Adipocyte (in vitro differentiated cells): Measurements from ENCODE around the gene TIMP2.

Source experiments
- DNase-seq: peaks from one replicate; pipeline ENCODE4 v3.0.0-alpha.2; 2015; ENCODE audit warnings: low read depth
- H3K27me3 ChIP-seq: replicated peaks from 2 replicates; pipeline ENCODE4 v1.7.0; 2013; ENCODE audit warnings: mild to moderate bottlenecking, low read length, moderate library complexity; ENCODE audit not compliant: control insufficient read depth, insufficient read depth
- H3K36me3 ChIP-seq: 2 replicates; pipeline ENCODE4 v1.7.0; 2013; ENCODE audit warnings: low read length, mild to moderate bottlenecking, moderate library complexity; ENCODE audit not compliant: control insufficient read depth, insufficient read depth, severe bottlenecking
- H3K4me1 ChIP-seq: 2 replicates; pipeline ENCODE4 v1.7.0; 2013; ENCODE audit warnings: mild to moderate bottlenecking, low read length, moderate library complexity; ENCODE audit not compliant: control insufficient read depth, insufficient read depth
- H3K4me3 ChIP-seq: 2 replicates; pipeline ENCODE4 v1.7.0; 2013; ENCODE audit warnings: mild to moderate bottlenecking, low read length, moderate library complexity
- H3K9ac ChIP-seq: 2 replicates; pipeline ENCODE4 v1.7.0; 2013; ENCODE audit warnings: mild to moderate bottlenecking, low read length, moderate library complexity
- H3K9me3 ChIP-seq: 2 replicates; pipeline ENCODE4 v1.7.0; 2013; ENCODE audit warnings: mild to moderate bottlenecking, low read length, moderate library complexity; ENCODE audit not compliant: control insufficient read depth

TIMP2 gene

GRCh38 chr17:78901806-78902205 is 23.4 kb downstream of the TIMP2 start:
- Histone ChIP-seq H3K36me3 (peaks cover 27% of the 10 kb centered on the region), H3K9me3 (no peaks in the 10 kb centered on the region), H3K27me3 (no peaks in the 10 kb centered on the region), H3K4me3 (no peak overlapping the region), H3K9ac (no peak overlapping the region), H3K4me1 (peaks cover 45% of the 10 kb centered on the region)
- DNase-seq, result no peak

- Histone ChIP-seq H3K36me3 (peaks cover 27% of the 10 kb centered on the region), H3K27me3 (no peaks in the 10 kb centered on the region), H3K4me1 (peaks cover 54% of the 10 kb centered on the region), H3K9ac (no peak overlapping the region), H3K9me3 (no peaks in the 10 kb centered on the region), H3K4me3 (no peak overlapping the region)
- DNase-seq, result no peak
Measured at GRCh38 chr17:78900816-78901215, 24.4 kb downstream of the TIMP2 start.

DNA sequence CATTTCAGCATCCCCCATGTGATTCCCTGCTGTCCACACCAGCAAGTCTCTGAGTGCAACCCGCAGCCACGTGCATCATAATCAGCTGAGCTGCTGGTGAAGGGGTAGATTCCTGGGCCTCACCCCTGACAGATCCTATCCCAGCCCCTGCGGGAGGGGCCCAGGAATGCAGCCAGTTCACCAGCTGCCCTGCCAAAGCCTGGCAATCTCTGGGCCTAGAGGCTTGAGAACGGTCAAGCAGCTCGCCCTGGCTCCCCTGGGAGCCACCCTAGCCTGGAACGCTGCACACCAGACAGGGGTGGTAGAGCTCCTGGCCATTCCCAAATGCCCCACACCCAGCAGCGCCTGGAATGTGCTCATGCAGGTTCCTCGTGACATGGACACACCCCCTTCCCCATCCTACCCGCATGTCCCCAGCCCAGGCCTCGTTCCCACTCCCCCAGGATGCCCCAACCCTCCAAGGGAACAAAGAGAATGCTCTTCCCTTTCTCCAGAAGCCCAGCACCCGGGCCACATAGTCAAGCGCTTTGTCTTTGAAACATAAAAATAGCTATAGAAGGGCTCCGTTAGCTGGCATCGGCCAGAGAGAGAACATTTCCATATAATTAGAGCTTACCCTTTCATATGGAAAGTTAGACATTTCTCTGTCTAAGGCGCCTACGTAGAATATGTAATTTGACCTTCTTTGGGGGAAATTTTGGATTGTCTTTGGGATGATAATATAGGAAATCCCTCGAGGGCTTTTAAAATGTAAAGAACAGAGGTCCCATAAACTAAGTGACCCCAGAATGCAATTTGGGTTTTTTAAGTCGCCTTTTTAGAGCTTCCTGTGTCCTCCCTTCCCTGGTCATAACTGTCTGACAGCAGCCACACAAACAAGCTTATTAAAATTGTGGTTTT is 25.6 kb downstream of the TIMP2 start:
- no peak for DNase-seq
- no peak overlapping the region for H3K4me3 ChIP-seq
- H3K9me3 ChIP-seq, result no peaks in the 10 kb centered on the region
- no peaks in the 10 kb centered on the region for H3K27me3 ChIP-seq
- H3K36me3 ChIP-seq, result peaks cover 27% of the 10 kb centered on the region
- no peak overlapping the region for H3K9ac ChIP-seq
- H3K4me1 ChIP-seq, result peaks cover 66% of the 10 kb centered on the region

- DNase-seq, result no peak
- Histone ChIP-seq H3K36me3 (peaks cover 24% of the 10 kb centered on the region), H3K9ac (no peak overlapping the region), H3K4me1 (peaks cover 65% of the 10 kb centered on the region), H3K9me3 (no peaks in the 10 kb centered on the region), H3K27me3 (no peaks in the 10 kb centered on the region), H3K4me3 (no peak overlapping the region)
Measured at GRCh38 chr17:78898947-78899346, 26.2 kb downstream of the TIMP2 start.

- Histone ChIP-seq H3K9me3 (no peaks in the 10 kb centered on the region), H3K4me3 (no peak overlapping the region), H3K36me3 (peaks cover 24% of the 10 kb centered on the region), H3K9ac (peak overlapping the region; percentile 40), H3K4me1 (peaks cover 64% of the 10 kb centered on the region), H3K27me3 (no peaks in the 10 kb centered on the region)
- DNase-seq, result no peak
Measured at GRCh38 chr17:78898075-78898836, 26.9 kb downstream of the TIMP2 start.

DNA sequence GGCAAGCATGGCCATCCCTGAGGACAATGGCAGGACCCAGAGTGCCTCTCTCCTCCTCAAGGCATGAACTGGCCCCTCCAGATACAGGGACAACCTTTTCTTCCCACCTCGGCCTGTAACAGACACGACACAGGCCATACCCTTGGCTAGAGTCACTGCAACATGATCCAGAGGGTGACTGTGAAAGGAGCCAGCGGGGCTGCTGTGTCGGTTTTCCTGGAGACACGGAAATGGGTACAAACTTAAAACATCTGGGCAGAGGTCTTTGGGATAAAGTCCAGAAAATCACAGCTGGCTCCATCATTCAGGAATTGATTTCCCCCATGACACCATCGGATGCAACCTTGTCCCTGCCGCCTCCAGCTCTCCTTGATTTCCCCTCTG is 27.5 kb downstream of the TIMP2 start:
- H3K4me3 ChIP-seq, result no peak overlapping the region
- H3K36me3 ChIP-seq, result peaks cover 30% of the 10 kb centered on the region
- H3K27me3 ChIP-seq, result no peaks in the 10 kb centered on the region
- peaks cover 60% of the 10 kb centered on the region for H3K4me1 ChIP-seq
- H3K9ac ChIP-seq, result peak overlapping the region; percentile 40
- DNase-seq, result no peak
- H3K9me3 ChIP-seq, result no peaks in the 10 kb centered on the region

DNA sequence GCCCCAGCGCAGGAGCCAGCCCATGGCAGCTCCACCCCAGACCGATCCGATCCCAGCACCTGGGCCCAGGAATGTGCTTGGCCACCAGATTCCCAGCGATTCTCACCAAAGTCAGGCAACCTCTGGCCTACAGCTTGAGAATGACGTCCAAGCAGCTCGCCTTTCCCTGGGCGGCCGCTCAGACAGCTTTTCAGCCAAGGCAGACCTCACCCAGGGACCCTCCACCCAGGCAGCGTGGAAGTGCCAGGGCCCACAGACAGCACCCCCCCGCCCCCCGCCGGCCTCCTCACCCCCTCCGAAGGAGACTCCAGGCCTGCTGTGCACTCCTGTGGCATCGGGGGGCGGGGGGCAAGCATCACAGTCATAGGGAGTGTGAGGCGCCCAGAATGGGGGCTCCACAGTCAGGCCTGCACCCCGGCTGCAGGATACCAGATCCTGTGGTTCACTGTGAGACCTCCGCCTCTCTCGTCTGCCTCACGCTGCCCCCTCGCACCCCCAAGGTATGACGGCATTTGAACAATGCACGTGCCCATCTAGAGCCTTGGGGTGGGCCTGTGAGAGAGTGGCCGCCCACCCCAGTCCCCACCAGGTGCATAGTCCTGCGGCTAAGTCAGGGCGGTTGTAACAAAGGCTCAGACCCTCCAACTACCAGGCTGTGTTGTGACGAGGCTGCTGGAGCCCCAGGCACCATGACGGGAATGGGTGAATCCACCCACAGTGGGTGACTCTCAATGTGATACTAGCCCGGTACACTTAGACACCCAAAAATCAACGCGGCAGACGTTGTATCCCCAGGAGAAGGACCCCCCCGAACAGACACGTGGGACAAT is 28.1 kb downstream of the TIMP2 start:
- Histone ChIP-seq H3K4me1 (peaks cover 62% of the 10 kb centered on the region), H3K27me3 (no peaks in the 10 kb centered on the region)

DNA sequence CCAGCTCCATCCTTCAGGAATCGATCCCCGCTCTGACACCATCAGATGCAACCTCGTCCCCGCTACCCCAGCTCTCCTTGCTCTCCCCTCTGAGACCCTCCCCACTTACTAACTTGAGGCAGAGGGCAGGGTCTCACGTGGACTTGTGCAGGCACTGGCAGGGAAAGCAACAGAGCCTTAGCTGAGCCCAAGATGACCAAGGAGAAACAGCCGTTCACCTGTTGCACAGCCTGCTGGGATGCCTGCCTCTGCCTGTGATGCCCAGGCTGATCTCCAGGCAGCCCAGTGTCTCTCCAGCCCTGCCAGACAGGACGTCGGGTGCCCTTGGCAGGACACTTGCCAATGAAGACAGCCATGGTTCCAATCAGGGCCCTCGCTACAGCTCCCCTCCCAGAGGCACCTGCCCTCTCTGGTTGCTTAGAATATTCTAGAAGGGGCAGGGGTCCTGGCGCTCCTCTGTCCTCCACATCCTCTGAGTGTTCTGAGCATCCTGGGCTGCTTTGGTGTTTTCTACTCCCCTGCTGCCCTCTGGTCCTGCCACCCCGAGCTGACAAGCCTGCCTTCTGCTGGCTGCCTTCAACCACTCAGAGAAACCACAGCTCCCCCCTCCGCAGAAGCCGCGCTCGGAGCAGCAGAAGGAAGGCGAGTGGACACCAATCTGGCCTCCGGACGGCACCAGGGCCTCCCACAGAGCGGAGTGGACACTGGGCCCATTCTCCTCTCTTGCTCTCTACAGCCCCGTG is 28.9 kb downstream of the TIMP2 start:
- no peak for DNase-seq
- peaks cover 33% of the 10 kb centered on the region for H3K36me3 ChIP-seq

More for the DNA sequence above, 28.1 kb downstream of the TIMP2 start:
- DNase-seq, result no peak
- H3K4me3 ChIP-seq, result peak overlapping the region; percentile 24
- no peaks in the 10 kb centered on the region for H3K9me3 ChIP-seq
- peaks cover 34% of the 10 kb centered on the region for H3K36me3 ChIP-seq
- H3K9ac ChIP-seq, result peak overlapping the region; percentile 60

GRCh38 chr17:78895322-78895721 is 29.9 kb downstream of the TIMP2 start:
- H3K4me1 ChIP-seq, result peaks cover 64% of the 10 kb centered on the region
- H3K9me3 ChIP-seq, result no peaks in the 10 kb centered on the region
- peaks cover 27% of the 10 kb centered on the region for H3K36me3 ChIP-seq
- peak overlapping the region; percentile 47 for H3K9ac ChIP-seq
- DNase-seq, result no peak
- H3K4me3 ChIP-seq, result peak overlapping the region; percentile 21
- no peaks in the 10 kb centered on the region for H3K27me3 ChIP-seq

More for the DNA sequence above, 28.9 kb downstream of the TIMP2 start:
- Histone ChIP-seq H3K4me3 (peak overlapping the region; percentile 24), H3K9ac (peak overlapping the region; percentile 60), H3K9me3 (no peaks in the 10 kb centered on the region), H3K4me1 (peaks cover 64% of the 10 kb centered on the region), H3K27me3 (no peaks in the 10 kb centered on the region)

DNA sequence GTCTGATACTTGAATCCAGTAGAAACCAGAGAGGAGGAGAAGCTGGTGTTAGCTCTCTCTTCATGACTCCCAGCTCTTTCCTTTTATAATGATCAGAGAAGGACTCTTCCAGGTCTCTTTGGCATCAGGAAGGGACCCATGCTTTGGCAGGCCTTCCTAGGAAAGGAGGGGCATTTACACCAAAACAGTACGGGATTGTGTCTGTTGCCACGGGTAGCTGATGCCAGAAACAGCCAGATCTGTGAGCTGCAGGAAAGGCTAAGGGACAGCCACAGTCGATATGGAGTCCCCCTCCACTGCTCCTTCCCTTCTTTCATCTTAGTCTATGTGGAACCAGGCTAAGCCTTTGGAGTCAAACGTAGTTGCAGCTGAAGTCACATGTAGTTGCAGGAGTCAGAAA is 31.5 kb downstream of the TIMP2 start:
- Histone ChIP-seq H3K27me3 (no peaks in the 10 kb centered on the region), H3K4me3 (no peak overlapping the region), H3K4me1 (peaks cover 64% of the 10 kb centered on the region), H3K9ac (no peak overlapping the region), H3K36me3 (peaks cover 23% of the 10 kb centered on the region), H3K9me3 (no peaks in the 10 kb centered on the region)
- no peak for DNase-seq
